ENCODE data around the gene NUS1.
"Not testable (repeated sequence)": the region's sequence is repeated elsewhere in the genome, so short reads cannot be mapped to it uniquely, and the experiment has no call there.

Gene NUS1

DNA sequence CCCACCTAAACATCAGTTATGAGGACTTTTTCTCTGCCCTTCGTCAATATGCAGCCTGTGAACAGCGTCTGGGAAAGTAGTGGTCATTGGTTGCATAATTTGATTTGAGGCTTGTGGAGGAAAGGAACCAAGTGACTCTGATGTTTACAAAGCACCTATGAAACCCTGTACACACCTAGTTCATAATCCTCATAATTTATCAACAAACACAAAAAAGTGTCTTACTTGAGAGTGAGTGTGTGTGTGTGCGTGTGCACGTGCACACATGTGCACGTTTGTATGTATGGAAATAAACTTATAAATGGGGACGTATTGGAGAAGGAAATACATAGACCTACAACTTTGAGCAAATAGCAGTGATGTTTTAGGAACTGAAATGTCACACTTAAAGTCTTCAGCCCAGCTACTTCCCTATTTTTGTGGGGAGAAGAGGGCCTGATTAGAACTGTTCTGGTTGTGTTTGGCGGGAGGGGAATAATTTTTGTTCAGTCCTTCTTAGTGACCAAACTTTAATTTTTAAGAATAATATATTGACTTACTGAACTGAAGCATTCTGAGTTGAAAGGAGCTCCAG is 31.8 kb downstream of the NUS1 start:
- not testable (repeated sequence) for DNase-seq (ENCODE audit: low read depth in 1 of 2, low spot score in 1 of 2)

DNA sequence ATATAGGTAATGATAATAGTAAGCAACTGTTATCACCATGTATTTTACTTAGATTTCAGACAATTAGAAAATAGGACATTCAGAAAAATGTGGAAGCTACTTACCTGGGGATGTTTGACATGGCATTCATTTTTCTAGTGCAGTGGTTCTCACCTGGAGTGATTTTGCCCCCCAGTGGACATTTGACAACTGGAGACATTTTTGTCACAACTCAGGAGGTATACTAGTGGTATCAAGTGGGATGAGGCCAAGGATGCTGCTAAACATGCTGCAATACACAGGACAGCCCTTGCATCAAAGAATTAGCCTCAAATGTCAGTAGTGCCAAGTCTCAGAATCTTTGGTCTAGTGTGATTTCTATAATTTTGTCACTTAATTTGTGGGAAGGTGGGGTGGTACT is 36.1 kb downstream of the NUS1 start:
- DNase-seq (ENCODE audit: low read depth in 1 of 2, low spot score in 1 of 2) = no peak

- no peak for DNase-seq (ENCODE audit: low read depth in 1 of 2, low spot score in 1 of 2)
Observed at GRCh38 chr6:117718895-117719294, 43.6 kb downstream of the NUS1 start.

DNA sequence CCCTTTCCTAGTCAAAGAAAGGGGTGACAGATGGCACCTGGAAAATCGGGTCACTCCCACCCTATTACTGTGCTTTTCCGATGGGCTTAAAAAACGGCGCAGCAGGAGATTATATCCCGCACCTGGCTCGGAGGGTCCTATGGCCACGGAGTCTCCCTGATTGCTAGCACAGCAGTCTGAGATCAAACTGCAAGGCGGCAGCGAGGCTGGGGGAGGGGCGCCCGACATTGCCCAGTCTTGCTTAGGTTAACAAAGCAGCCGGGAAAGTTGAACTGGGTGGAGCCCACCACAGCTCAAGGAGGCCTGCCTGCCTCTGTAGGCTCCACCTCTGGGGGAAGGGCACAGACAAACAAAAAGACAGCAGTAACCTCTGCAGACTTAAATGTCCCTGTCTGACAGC is 46.3 kb downstream of the NUS1 start:
- DNase-seq (ENCODE audit: low read depth in 1 of 2, low spot score in 1 of 2) = not testable (repeated sequence)

- DNase-seq (ENCODE audit: low read depth in 1 of 2, low spot score in 1 of 2) = no peak
Observed at GRCh38 chr6:117728626-117729025, 53.4 kb downstream of the NUS1 start.

- DNase-seq (ENCODE audit: low read depth in 1 of 2, low spot score in 1 of 2) = no peak
Observed at GRCh38 chr6:117729613-117730012, 54.3 kb downstream of the NUS1 start.

DNA sequence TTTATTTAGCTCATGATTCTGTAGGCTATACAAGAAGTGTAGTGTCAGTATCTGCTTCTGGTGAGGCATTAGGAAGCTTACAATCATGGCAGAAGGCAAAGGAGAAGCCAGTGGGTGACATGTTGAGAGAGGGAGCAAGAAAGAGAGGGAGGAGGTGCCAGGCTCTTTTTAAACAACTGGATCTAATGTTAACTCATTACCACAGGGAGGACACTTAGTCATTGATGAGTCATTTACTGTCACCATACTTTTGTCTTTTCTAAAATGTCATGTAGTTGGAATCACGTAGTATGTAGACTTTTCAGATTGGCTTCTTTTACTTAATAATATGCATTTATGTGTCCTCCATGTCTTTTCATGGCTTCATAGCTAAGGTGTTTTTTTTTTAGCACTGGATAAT is 58.1 kb downstream of the NUS1 start:
- no peak for DNase-seq (ENCODE audit: low read depth in 1 of 2, low spot score in 1 of 2)

DNA sequence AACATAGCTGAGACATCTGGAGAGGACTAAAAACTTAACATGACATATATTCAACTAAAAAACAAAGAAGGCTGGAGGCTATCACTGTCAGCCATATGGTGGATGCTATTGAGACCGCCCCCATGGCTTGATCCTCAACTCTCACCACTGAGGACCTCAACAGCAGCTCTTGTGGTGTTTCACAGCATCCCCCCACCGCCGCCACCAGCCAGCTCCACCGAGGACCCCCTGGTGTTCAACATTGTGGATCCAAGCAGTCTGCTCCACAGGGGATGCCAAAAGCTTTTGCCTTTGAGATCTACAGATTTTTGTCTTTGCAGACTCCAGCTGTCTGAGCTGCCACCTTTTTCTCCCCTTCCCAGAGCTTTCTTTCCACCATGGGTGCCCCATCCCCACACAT is 64.6 kb downstream of the NUS1 start:
- no peak for DNase-seq (ENCODE audit: low read depth in 1 of 2, low spot score in 1 of 2)

GRCh38 chr6:117740605-117741004 is 65.3 kb downstream of the NUS1 start:
- DNase-seq (ENCODE audit: low read depth in 1 of 2, low spot score in 1 of 2) = no peak

- not testable (repeated sequence) for DNase-seq (ENCODE audit: low read depth in 1 of 2, low spot score in 1 of 2)
Observed at GRCh38 chr6:117750675-117751074, 75.4 kb downstream of the NUS1 start.

Measured in activated CD4-positive, alpha-beta T cell treated with anti-CD3 and anti-CD28 coated beads, Interleukin-2, amount 50 U/mL, for 24 hours (primary cell).